ENCODE measurements around the gene FAF1. TPM values are rescaled to one million over a fixed set of nuclear protein-coding genes. Genes with fewer than 3 reads are reported as not detected.

Gene FAF1
- total RNA-seq, 1 experiment from 2014 or later, result 148 TPM

- DNase-seq (ENCODE audit: low read depth), result no peak
These were observed 469.4 kb downstream of the FAF1 start for GRCh38 chr1:50490640-50491039.

GRCh38 chr1:50488876-50489275 lies 471.2 kb downstream of the FAF1 start:
- DNase-seq (ENCODE audit: low read depth), result no peak

- no peak for DNase-seq (ENCODE audit: low read depth)
These were observed 471.7 kb downstream of the FAF1 start for GRCh38 chr1:50488356-50488755.

GRCh38 chr1:50487725-50488124 lies 472.3 kb downstream of the FAF1 start:
- DNase-seq (ENCODE audit: low read depth), result no peak

- no peak for DNase-seq (ENCODE audit: low read depth)
These were observed 478.8 kb downstream of the FAF1 start for GRCh38 chr1:50481142-50481736.

GRCh38 chr1:50476800-50477199 lies 483.3 kb downstream of the FAF1 start:
- DNase-seq (ENCODE audit: low read depth), result no peak

- peak; percentile 43 for DNase-seq (ENCODE audit: low read depth)
These were observed 484.9 kb downstream of the FAF1 start for GRCh38 chr1:50474859-50475809.

- no peak for DNase-seq (ENCODE audit: low read depth)
These were observed 486.6 kb downstream of the FAF1 start for GRCh38 chr1:50473513-50473912.

- no peak for DNase-seq (ENCODE audit: low read depth)
These were observed 488.1 kb downstream of the FAF1 start for GRCh38 chr1:50471967-50472366.

- no peak for DNase-seq (ENCODE audit: low read depth)
These were observed 497.1 kb downstream of the FAF1 start for GRCh38 chr1:50462964-50463363.

GRCh38 chr1:50458507-50458906 lies 501.6 kb downstream of the FAF1 start:
- no peak for DNase-seq (ENCODE audit: low read depth)

- DNase-seq (ENCODE audit: low read depth), result no peak
These were observed 505.2 kb downstream of the FAF1 start for GRCh38 chr1:50454911-50455310.

GRCh38 chr1:50453266-50453665 lies 506.8 kb downstream of the FAF1 start:
- DNase-seq (ENCODE audit: low read depth), result no peak

- no peak for DNase-seq (ENCODE audit: low read depth)
These were observed 507.4 kb downstream of the FAF1 start for GRCh38 chr1:50452700-50453099.

GRCh38 chr1:50450861-50451653 lies 509.0 kb downstream of the FAF1 start:
- DNase-seq (ENCODE audit: low read depth), result no peak

- no peak for DNase-seq (ENCODE audit: low read depth)
These were observed 512.1 kb downstream of the FAF1 start for GRCh38 chr1:50447961-50448360.

- DNase-seq (ENCODE audit: low read depth), result no peak
These were observed 518.9 kb downstream of the FAF1 start for GRCh38 chr1:50441183-50441582.

- DNase-seq (ENCODE audit: low read depth), result no peak
These were observed 521.1 kb downstream of the FAF1 start for GRCh38 chr1:50438945-50439344.

- no peak for DNase-seq (ENCODE audit: low read depth)
These were observed 523.6 kb downstream of the FAF1 start for GRCh38 chr1:50436489-50436888.

GRCh38 chr1:50430010-50430405 lies 530.1 kb downstream of the FAF1 start:
- DNase-seq (ENCODE audit: low read depth), result no peak

GRCh38 chr1:50427818-50428779 lies 532.0 kb downstream of the FAF1 start:
- no peak for DNase-seq (ENCODE audit: low read depth)
